HEK293 (cell line): ENCODE results near the gene SYNDIG1L.
A peak's percentile ranks its signal among the peaks of the same experiment; 100 is the strongest.

Source experiments
- CTCF ChIA-PET: fragments of 350-600 bp; formaldehyde crosslinking; extraction: SDS; loops from one replicate; lab custom pipeline; 2021; ENCODE audit warnings: antibody characterized with exemption; lab: Yijun Ruan, JAX
- POLR2A ChIA-PET: fragments of 300-600 bp; formaldehyde crosslinking; extraction: SDS; loops from one replicate; lab custom pipeline; 2020; ENCODE audit warnings: antibody characterized with exemption, inconsistent platforms; lab: Yijun Ruan, JAX
- H3K27ac ChIP-seq: fragments of 200-500 bp; sonication (Bioruptor generic); 2 replicates; pipeline ENCODE4 v1.5.1; 2014; ENCODE audit warnings: low read depth, low read length, control low read depth, inconsistent platforms; ENCODE audit errors: extremely low read depth
- H3K36me3 ChIP-seq, 2 experiments: fragments of 200-500 bp in 1 of 2; sonication (Bioruptor generic) in 1 of 2; 1 replicate in 1 of 2; 2 replicates in 1 of 2; pipeline ENCODE4 v1.5.1; 2014 to 2017; ENCODE audit warnings: inconsistent platforms in 2 of 2, low read length in 2 of 2; ENCODE audit not compliant: control insufficient read depth in 2 of 2, insufficient read depth in 1 of 2
- H3K4me1 ChIP-seq: fragments of 200-500 bp; sonication (Bioruptor generic); 2 replicates; pipeline ENCODE4 v1.5.1; 2014; ENCODE audit warnings: mild to moderate bottlenecking, low read length, inconsistent platforms; ENCODE audit not compliant: control insufficient read depth, insufficient read depth
- H3K4me3 ChIP-seq: 2 replicates; pipeline ENCODE4 v1.5.1; 2011; ENCODE audit warnings: low read depth, mild to moderate bottlenecking, control low read depth, low read length, moderate library complexity
- H3K9me3 ChIP-seq: fragments of 200-500 bp; sonication (Bioruptor generic); 2 replicates; pipeline ENCODE4 v1.5.1; 2014; ENCODE audit warnings: low read depth, low read length, inconsistent platforms; ENCODE audit not compliant: control insufficient read depth, insufficient read depth
- EGR2 ChIP-seq: fragments of 450-650 bp; formaldehyde crosslinking; IDR thresholded peaks from 2 replicates; pipeline ENCODE4 v1.5.1; 2016; ENCODE audit warnings: low read depth, missing biosample characterization, missing genetic modification characterization
- FEZF1 ChIP-seq: fragments of 450-650 bp; formaldehyde crosslinking; IDR thresholded peaks from 2 replicates; pipeline ENCODE4 v1.5.1; 2016; ENCODE audit warnings: missing biosample characterization, missing genetic modification characterization
- KLF1 ChIP-seq: fragments of 450-650 bp; formaldehyde crosslinking; IDR thresholded peaks from 2 replicates; pipeline ENCODE4 v1.5.1; 2016; ENCODE audit warnings: missing biosample characterization, missing genetic modification characterization
- MEIS1 ChIP-seq: sonication (generic); formaldehyde crosslinking; IDR thresholded peaks from 2 replicates; pipeline ENCODE4 v1.8.1; 2022; ENCODE audit warnings: missing genetic modification reagents, mild to moderate bottlenecking, borderline replicate concordance
- MYNN ChIP-seq: fragments of 450-650 bp; formaldehyde crosslinking; IDR thresholded peaks from 2 replicates; pipeline ENCODE4 v1.5.1; 2016; ENCODE audit warnings: missing biosample characterization, missing genetic modification characterization, borderline replicate concordance
- PBX3 ChIP-seq: sonication (generic); formaldehyde crosslinking; IDR thresholded peaks from 2 replicates; pipeline ENCODE4 v1.8.1; 2022; ENCODE audit warnings: mild to moderate bottlenecking, moderate library complexity, missing genetic modification reagents
- PRDM2 ChIP-seq: fragments of 450-650 bp; formaldehyde crosslinking; IDR thresholded peaks from 2 replicates; pipeline ENCODE4 v1.5.1; 2016; ENCODE audit warnings: missing biosample characterization, missing genetic modification characterization, borderline replicate concordance
- PRDM6 ChIP-seq: fragments of 450-650 bp; formaldehyde crosslinking; IDR thresholded peaks from 2 replicates; pipeline ENCODE4 v1.5.1; 2017; ENCODE audit warnings: missing biosample characterization, missing genetic modification characterization
- SP7 ChIP-seq: fragments of 450-650 bp; formaldehyde crosslinking; IDR thresholded peaks from 2 replicates; pipeline ENCODE4 v1.5.1; 2016; ENCODE audit warnings: missing biosample characterization, missing genetic modification characterization
- TCF7L2 ChIP-seq: IDR thresholded peaks from 2 replicates; pipeline ENCODE4 v1.6.1; 2011; ENCODE audit warnings: low read depth, mild to moderate bottlenecking, inconsistent platforms, low read length, moderate library complexity, borderline replicate concordance
- ZBTB21 ChIP-seq: fragments of 450-650 bp; formaldehyde crosslinking; IDR thresholded peaks from 2 replicates; pipeline ENCODE4 v1.5.1; 2017; ENCODE audit warnings: missing biosample characterization, missing genetic modification characterization
- ZBTB8A ChIP-seq: fragments of 450-650 bp; formaldehyde crosslinking; IDR thresholded peaks from 2 replicates; pipeline ENCODE4 v1.5.1; 2016; ENCODE audit warnings: missing biosample characterization, missing genetic modification characterization
- ZNF114 ChIP-seq: fragments of 450-650 bp; formaldehyde crosslinking; IDR thresholded peaks from 2 replicates; pipeline ENCODE4 v1.5.0; 2017; ENCODE audit warnings: missing biosample characterization, missing genetic modification characterization
- ZNF138 ChIP-seq: fragments of 450-650 bp; formaldehyde crosslinking; IDR thresholded peaks from 2 replicates; pipeline ENCODE4 v1.5.1; 2016; ENCODE audit warnings: missing biosample characterization, missing genetic modification characterization, borderline replicate concordance
- ZNF184 ChIP-seq: fragments of 450-650 bp; IDR thresholded peaks from 2 replicates; pipeline ENCODE4 v1.5.1; 2018; ENCODE audit warnings: missing biosample characterization, mild to moderate bottlenecking, missing genetic modification characterization
- ZNF19 ChIP-seq: fragments of 450-650 bp; formaldehyde crosslinking; IDR thresholded peaks from 2 replicates; pipeline ENCODE4; 2016; ENCODE audit warnings: missing biosample characterization, missing genetic modification characterization, low read depth
- ZNF24 ChIP-seq: fragments of 450-650 bp; formaldehyde crosslinking; IDR thresholded peaks from 2 replicates; pipeline ENCODE4 v1.5.1; 2016; ENCODE audit warnings: missing biosample characterization, missing genetic modification characterization
- ZNF350 ChIP-seq: fragments of 450-650 bp; formaldehyde crosslinking; IDR thresholded peaks from 2 replicates; pipeline ENCODE4 v1.5.0; 2017; ENCODE audit warnings: missing biosample characterization, mild to moderate bottlenecking, missing genetic modification characterization
- ZNF354C ChIP-seq: fragments of 450-650 bp; formaldehyde crosslinking; IDR thresholded peaks from 2 replicates; pipeline ENCODE4 v1.5.1; 2016; ENCODE audit warnings: missing biosample characterization, missing genetic modification characterization, low read depth, borderline replicate concordance
- ZNF404 ChIP-seq: fragments of 450-650 bp; formaldehyde crosslinking; IDR thresholded peaks from 2 replicates; pipeline ENCODE4 v1.5.1; 2017; ENCODE audit warnings: missing biosample characterization, missing genetic modification characterization
- ZNF416 ChIP-seq: fragments of 450-650 bp; formaldehyde crosslinking; IDR thresholded peaks from 2 replicates; pipeline ENCODE4 v1.5.1; 2016; ENCODE audit warnings: missing biosample characterization, missing genetic modification characterization
- ZNF585B ChIP-seq: fragments of 450-650 bp; formaldehyde crosslinking; IDR thresholded peaks from 2 replicates; pipeline ENCODE4 v1.5.1; 2016; ENCODE audit warnings: missing biosample characterization, missing genetic modification characterization
- ZNF621 ChIP-seq: fragments of 450-650 bp; formaldehyde crosslinking; IDR thresholded peaks from 2 replicates; pipeline ENCODE4 v1.5.1; 2017; ENCODE audit warnings: missing biosample characterization, missing genetic modification characterization
- ZNF670 ChIP-seq: fragments of 450-650 bp; formaldehyde crosslinking; IDR thresholded peaks from 2 replicates; pipeline ENCODE4 v1.5.1; 2016; ENCODE audit warnings: missing biosample characterization, missing genetic modification characterization, low read depth
- ZNF776 ChIP-seq: fragments of 450-650 bp; formaldehyde crosslinking; IDR thresholded peaks from 2 replicates; pipeline ENCODE4 v1.5.0; 2017; ENCODE audit warnings: missing biosample characterization, missing genetic modification characterization, borderline replicate concordance
- ZSCAN4 ChIP-seq: fragments of 450-650 bp; formaldehyde crosslinking; IDR thresholded peaks from 2 replicates; pipeline ENCODE4 v1.5.1; 2017; ENCODE audit warnings: missing biosample characterization, missing genetic modification characterization

SYNDIG1L gene

GRCh38 chr14:74463697-74464096, 37.7 kb upstream of the SYNDIG1L start (continued):
- TF ChIP-seq ZNF776 = no peak
- TF ChIP-seq EGR2 (tag by site-specific recombination) = no peak
- TF ChIP-seq MYNN = no peak
- TF ChIP-seq, all 188 proteins: peak for 0

- Histone ChIP-seq H3K4me1 (no peaks in the 10 kb centered on the region), H3K27ac (no peak overlapping the region), H3K4me3 (no peak overlapping the region), H3K36me3 (no peaks in the 10 kb centered on the region)
- TF ChIP-seq ZNF184 (tag by site-specific recombination) (no peak), PBX3 (CRISPR knock-in tag) (no peak), FEZF1 (peak; percentile 52)
- TF ChIP-seq, all 188 proteins: peak for 1
- POLR2A ChIA-PET = no interaction called here
- H3K9me3 ChIP-seq = no peaks in the 10 kb centered on the region
- CTCF ChIA-PET = no interaction called here
These were observed 37.0 kb upstream of the SYNDIG1L start for GRCh38 chr14:74462993-74463392.

GRCh38 chr14:74459976-74460375, 34.0 kb upstream of the SYNDIG1L start:
- H3K4me3 ChIP-seq = no peak overlapping the region
- ChIA-PET CTCF (interaction anchor here (0.6 to 2.2 kb wide), 6 partner anchors 9 to 156 kb away, joined by 3 to 10 read pairs (median 6); no protein-coding TSS in a partner anchor), POLR2A (no interaction called here)
- no peaks in the 10 kb centered on the region for H3K36me3 ChIP-seq
- no peaks in the 10 kb centered on the region for H3K4me1 ChIP-seq
- H3K9me3 ChIP-seq = no peaks in the 10 kb centered on the region
- H3K27ac ChIP-seq = no peak overlapping the region
- TF ChIP-seq ZSCAN4 (no peak), ZNF114 (no peak), PRDM6 (tag by site-specific recombination) (no peak), TCF7L2 (no peak), PRDM2 (tag by site-specific recombination) (no peak), MEIS1 (CRISPR knock-in tag) (no peak), ZNF670 (tag by site-specific recombination) (no peak), ZNF621 (no peak), ZNF138 (tag by site-specific recombination) (no peak), ZNF416 (no peak), ZNF350 (tag by site-specific recombination) (no peak), ZNF354C (no peak), SP7 (tag by site-specific recombination) (no peak), ZNF24 (tag by site-specific recombination) (no peak), ZNF19 (tag by site-specific recombination) (no peak), KLF1 (tag by site-specific recombination) (no peak), ZNF404 (tag by site-specific recombination) (no peak), ZBTB21 (tag by site-specific recombination) (no peak), ZNF585B (tag by site-specific recombination) (no peak), ZBTB8A (tag by site-specific recombination) (no peak)
